HEK293T (cell line): ENCODE results near the gene LRP8.

ENCODE experiments used
- CTCF ChIA-PET: fragments of 350-600 bp; formaldehyde crosslinking; extraction: SDS; loops from one replicate; lab custom pipeline; 2021; ENCODE audit warnings: antibody characterized with exemption, inconsistent platforms; lab: Yijun Ruan, JAX
- POLR2A ChIA-PET: fragments of 350-600 bp; formaldehyde crosslinking; extraction: SDS; loops from one replicate; lab custom pipeline; 2020; ENCODE audit warnings: antibody characterized with exemption, inconsistent platforms; lab: Yijun Ruan, JAX
- DNase-seq: peaks from one replicate; pipeline ENCODE4 v3.0.0; 2012; ENCODE audit warnings: mixed read lengths; ENCODE audit errors: extremely low spot score
- ARNT ChIP-seq: fragments of 450-650 bp; IDR thresholded peaks from 2 replicates; pipeline ENCODE4 v1.6.1; 2017; ENCODE audit warnings: mild to moderate bottlenecking
- BHLHE40 ChIP-seq: fragments of 450-650 bp; IDR thresholded peaks from 2 replicates; pipeline ENCODE4 v1.6.1; 2016; ENCODE audit warnings: mild to moderate bottlenecking, moderate library complexity, borderline replicate concordance
- CTBP1 ChIP-seq: fragments of 450-650 bp; IDR thresholded peaks from 2 replicates; pipeline ENCODE4 v1.6.1; 2016; ENCODE audit warnings: borderline replicate concordance
- ELF4 ChIP-seq: fragments of 450-650 bp; IDR thresholded peaks from 2 replicates; pipeline ENCODE4 v1.6.1; 2017; ENCODE audit warnings: antibody characterized with exemption
- FOXA1 ChIP-seq: fragments of 450-650 bp; IDR thresholded peaks from 2 replicates; pipeline ENCODE4 v1.6.1; 2016; ENCODE audit warnings: mild to moderate bottlenecking
- FOXK2 ChIP-seq: fragments of 450-650 bp; IDR thresholded peaks from 2 replicates; pipeline ENCODE4 v1.6.1; 2016; ENCODE audit warnings: mild to moderate bottlenecking
- FOXM1 ChIP-seq: fragments of 450-650 bp; IDR thresholded peaks from 2 replicates; pipeline ENCODE4 v1.6.1; 2017; ENCODE audit warnings: mild to moderate bottlenecking, borderline replicate concordance
- HDGF ChIP-seq: fragments of 450-650 bp; IDR thresholded peaks from 2 replicates; pipeline ENCODE4 v1.6.1; 2017; ENCODE audit warnings: antibody characterized with exemption, borderline replicate concordance
- L3MBTL2 ChIP-seq: fragments of 450-650 bp; conservative IDR thresholded peaks from 2 replicates; pipeline ENCODE4 v1.6.1; 2016; ENCODE audit warnings: mild to moderate bottlenecking
- LEF1 ChIP-seq: fragments of 450-650 bp; IDR thresholded peaks from 2 replicates; pipeline ENCODE4 v1.6.1; 2017; ENCODE audit warnings: mild to moderate bottlenecking, borderline replicate concordance
- NFRKB ChIP-seq: fragments of 450-650 bp; IDR thresholded peaks from 2 replicates; pipeline ENCODE4 v1.6.1; 2016; ENCODE audit warnings: mild to moderate bottlenecking, moderate library complexity
- PKNOX1 ChIP-seq: fragments of 450-650 bp; IDR thresholded peaks from 2 replicates; pipeline ENCODE4 v1.6.1; 2016
- SP1 ChIP-seq: fragments of 450-650 bp; IDR thresholded peaks from 2 replicates; pipeline ENCODE4 v1.6.1; 2017
- SUZ12 ChIP-seq: fragments of 450-650 bp; IDR thresholded peaks from 2 replicates; pipeline ENCODE4 v1.6.1; 2016; ENCODE audit warnings: mild to moderate bottlenecking
- TARDBP ChIP-seq: fragments of 450-650 bp; IDR thresholded peaks from 2 replicates; pipeline ENCODE4 v1.6.1; 2016
- ZNF384 ChIP-seq: fragments of 450-650 bp; IDR thresholded peaks from 2 replicates; pipeline ENCODE4 v1.6.1; 2016

Gene LRP8

GRCh38 chr1:53296117-53296749 is 31.6 kb downstream of the LRP8 start:
- DNase-seq: no peak
- ChIA-PET CTCF (no interaction called here), POLR2A (interaction anchor here (1.1 kb wide), 1 partner anchor 79 kb away, joined by 3 read pairs; no protein-coding TSS in a partner anchor)
- TF ChIP-seq TARDBP (no peak), SP1 (no peak), LEF1 (no peak), L3MBTL2 (no peak), FOXK2 (no peak), ZNF384 (no peak), FOXA1 (no peak), HDGF (no peak), BHLHE40 (no peak), SUZ12 (no peak), FOXM1 (no peak), ARNT (no peak), NFRKB (no peak)

- TF ChIP-seq TARDBP: no peak
- no peak for TF ChIP-seq NFRKB
- no peak for DNase-seq
- POLR2A ChIA-PET: interaction anchor here (1.1 kb wide), 1 partner anchor 80 kb away, joined by 3 read pairs; no protein-coding TSS in a partner anchor
- CTCF ChIA-PET: no interaction called here
Observed at GRCh38 chr1:53295726-53296116, 32.1 kb downstream of the LRP8 start.

- POLR2A ChIA-PET: no interaction called here
- DNase-seq: no peak
- TF ChIP-seq FOXK2 (no peak), PKNOX1 (no peak), CTBP1 (no peak), SUZ12 (no peak), HDGF (no peak), L3MBTL2 (no peak), ELF4 (no peak)
- CTCF ChIA-PET: no interaction called here
Observed at GRCh38 chr1:53295295-53295694, 32.6 kb downstream of the LRP8 start.

GRCh38 chr1:53294567-53294966 is 33.3 kb downstream of the LRP8 start:
- ChIA-PET POLR2A (no interaction called here), CTCF (no interaction called here)
- DNase-seq: no peak

GRCh38 chr1:53294061-53294460 is 33.8 kb downstream of the LRP8 start:
- POLR2A ChIA-PET: no interaction called here
- TF ChIP-seq L3MBTL2 (no peak), TARDBP (no peak), PKNOX1 (no peak), ARNT (no peak), CTBP1 (no peak)
- DNase-seq: no peak
- CTCF ChIA-PET: no interaction called here

More at GRCh38 chr1:53294567-53294966, 33.3 kb downstream of the LRP8 start:
- no peak for TF ChIP-seq ZNF384
- no peak for TF ChIP-seq ARNT
- no peak for TF ChIP-seq FOXK2
- no peak for TF ChIP-seq HDGF
- TF ChIP-seq BHLHE40: no peak
- no peak for TF ChIP-seq NFRKB
- TF ChIP-seq ELF4: no peak

GRCh38 chr1:53293123-53293522 is 34.7 kb downstream of the LRP8 start:
- POLR2A ChIA-PET: no interaction called here
- no peak for TF ChIP-seq NFRKB
- TF ChIP-seq ARNT: no peak
- TF ChIP-seq HDGF: no peak
- no peak for TF ChIP-seq SP1
- no peak for TF ChIP-seq LEF1
- TF ChIP-seq BHLHE40: no peak
- TF ChIP-seq CTBP1: no peak
- TF ChIP-seq TARDBP: no peak
- no peak for TF ChIP-seq FOXM1
- no peak for TF ChIP-seq PKNOX1
- no peak for TF ChIP-seq ZNF384
- TF ChIP-seq L3MBTL2: no peak
- TF ChIP-seq FOXA1: no peak
- TF ChIP-seq ELF4: no peak
- TF ChIP-seq SUZ12: no peak
- no peak for TF ChIP-seq FOXK2
- no peak for DNase-seq
- CTCF ChIA-PET: no interaction called here

GRCh38 chr1:53292690-53293089 is 35.2 kb downstream of the LRP8 start:
- no peak for DNase-seq
- TF ChIP-seq LEF1 (no peak), PKNOX1 (no peak), ZNF384 (no peak), FOXA1 (no peak), ARNT (no peak), ELF4 (no peak), HDGF (no peak), SP1 (no peak), BHLHE40 (no peak)
- CTCF ChIA-PET: no interaction called here
- POLR2A ChIA-PET: no interaction called here
